Adrenal gland (tissue), 5 donors: ENCODE data around the gene FCAR.
"Not testable (repeated sequence)": the region's sequence is repeated elsewhere in the genome, so short reads cannot be mapped to it uniquely, and the experiment has no call there.

Experiments
- CTCF ChIP-seq, 6 experiments: fragments of 450-650 bp in 4 of 6; fragments of 200-600 bp in 2 of 6; sonication (generic) in 1 of 6; IDR thresholded peaks; 1 replicate in 5 of 6; 2 replicates in 1 of 6; pipeline versions ENCODE4 v1.5.1 to v1.8.0; 2016 to 2021; ENCODE audit warnings: antibody characterized with exemption in 6 of 6, mild to moderate bottlenecking in 2 of 6, moderate library complexity in 1 of 6
- POLR2A ChIP-seq, 2 donors: fragments of 450-650 bp; IDR thresholded peaks; one replicate each; pipeline ENCODE4 v1.6.1; 2017; ENCODE audit warnings: antibody characterized with exemption in 2 of 2, mild to moderate bottlenecking in 2 of 2, moderate library complexity in 1 of 2
- donor health status: DM: no; HTN: no; CAD: no.

DNA sequence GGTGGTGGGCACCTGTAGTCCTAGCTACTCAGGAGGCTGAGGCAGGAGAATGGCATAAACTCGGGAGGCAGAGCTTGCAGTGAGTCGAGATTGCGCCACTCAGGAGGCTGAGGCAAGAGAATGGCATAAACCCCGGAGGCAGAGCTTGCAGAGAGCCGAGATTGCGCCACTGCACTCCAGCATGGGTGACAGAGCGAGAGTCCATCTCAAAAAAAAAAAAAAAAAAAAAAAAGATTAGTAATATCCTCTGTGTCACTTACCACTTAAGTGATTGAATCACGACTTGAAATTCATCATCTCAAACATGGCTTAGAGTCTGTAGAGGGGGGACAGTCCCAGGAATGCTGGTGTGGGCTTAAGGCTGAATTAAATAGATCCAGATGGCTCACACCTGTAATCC is 27.1 kb downstream of the FCAR start:
- not testable (repeated sequence) for TF ChIP-seq CTCF, POLR2A (IDR thresholded peaks at IDR 0.05)
